HG03521 (cell line): ENCODE data around the gene CCM2.
"Not testable (repeated sequence)": the region's sequence is repeated elsewhere in the genome, so short reads cannot be mapped to it uniquely, and the experiment has no call there.

Experiments
- ATAC-seq: cut with Tn5 transposase; IDR thresholded peaks from one replicate; pipeline ENCODE4 v1.9.1; 2021; ENCODE audit warnings: mild to moderate bottlenecking, moderate library complexity; ENCODE audit not compliant: unreplicated experiment

CCM2 gene

GRCh38 chr7:45032421-45032820 is 32.4 kb downstream of the CCM2 start:
- no peak for ATAC-seq

GRCh38 chr7:45033261-45033930 is 33.4 kb downstream of the CCM2 start:
- no peak for ATAC-seq

- ATAC-seq, result no peak
These were observed 33.9 kb downstream of the CCM2 start for GRCh38 chr7:45033931-45034290.

- ATAC-seq, result not testable (repeated sequence)
These were observed 34.7 kb downstream of the CCM2 start for GRCh38 chr7:45034710-45035109.

- no peak for ATAC-seq
These were observed 35.4 kb downstream of the CCM2 start for GRCh38 chr7:45035371-45035770.

- ATAC-seq, result no peak
These were observed 35.9 kb downstream of the CCM2 start for GRCh38 chr7:45035893-45036292.

GRCh38 chr7:45036317-45036716 is 36.3 kb downstream of the CCM2 start:
- no peak for ATAC-seq

GRCh38 chr7:45036796-45037195 is 36.8 kb downstream of the CCM2 start:
- ATAC-seq, result no peak

- no peak for ATAC-seq
These were observed 37.9 kb downstream of the CCM2 start for GRCh38 chr7:45037876-45038275.

- ATAC-seq, result no peak
These were observed 39.1 kb downstream of the CCM2 start for GRCh38 chr7:45039106-45039505.

GRCh38 chr7:45044338-45044737 is 44.3 kb downstream of the CCM2 start:
- no peak for ATAC-seq

- no peak for ATAC-seq
These were observed 48.7 kb downstream of the CCM2 start for GRCh38 chr7:45048748-45049147.

GRCh38 chr7:45050198-45050597 is 50.2 kb downstream of the CCM2 start:
- no peak for ATAC-seq

- ATAC-seq, result no peak
These were observed 52.0 kb downstream of the CCM2 start for GRCh38 chr7:45052011-45052410.

GRCh38 chr7:45053401-45053800 is 53.4 kb downstream of the CCM2 start:
- ATAC-seq, result no peak

GRCh38 chr7:45053941-45054340 is 53.9 kb downstream of the CCM2 start:
- no peak for ATAC-seq

- ATAC-seq, result no peak
These were observed 54.4 kb downstream of the CCM2 start for GRCh38 chr7:45054442-45054841.

GRCh38 chr7:45055016-45055415 is 55.0 kb downstream of the CCM2 start:
- ATAC-seq, result no peak

- no peak for ATAC-seq
These were observed 55.7 kb downstream of the CCM2 start for GRCh38 chr7:45055594-45056219.

- ATAC-seq, result no peak
These were observed 57.9 kb downstream of the CCM2 start for GRCh38 chr7:45057878-45058277.

GRCh38 chr7:45060295-45060694 is 60.3 kb downstream of the CCM2 start:
- ATAC-seq, result no peak

GRCh38 chr7:45061352-45061751 is 61.4 kb downstream of the CCM2 start:
- no peak for ATAC-seq
